CD4-positive, alpha-beta T cell treated with Interleukin-15 for 4 hours (primary cell): ENCODE measurements around the gene ADAMTS5.

Experiments
- DNase-seq: peaks from one replicate; pipeline ENCODE4 v3.0.0-alpha.2; 2020; ENCODE audit warnings: low spot score

ADAMTS5 gene

GRCh38 chr21:26967062-26967913 is at the start of gene ADAMTS5:
Gene ADAMTS5 (minus strand): TSS chr21:26967088. CDS start chr21:26966391, 697 bp downstream.
- DNase-seq, result no peak

- DNase-seq, result no peak
Observed at GRCh38 chr21:27001526-27001925, 34.6 kb upstream of the ADAMTS5 start.

DNA sequence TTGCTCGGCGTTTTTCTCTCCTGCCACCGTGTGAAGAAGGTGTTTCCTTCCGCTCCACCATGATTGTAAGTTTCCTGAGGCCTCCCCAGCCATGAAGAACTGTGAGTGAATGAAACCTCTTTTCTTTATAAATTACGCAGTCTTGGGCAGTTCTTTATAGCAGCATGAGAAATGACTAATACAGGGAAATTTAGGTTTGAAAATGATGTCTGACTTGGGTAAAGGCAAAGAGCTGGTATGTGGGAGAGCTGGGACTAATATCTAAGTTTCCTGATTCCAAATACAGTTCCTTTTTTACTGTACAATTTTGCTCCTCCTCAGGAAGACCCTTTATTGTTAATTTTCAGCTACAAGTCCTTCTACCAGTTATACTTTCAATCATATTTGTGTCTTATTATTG is 16.7 kb upstream of the ADAMTS5 start:
- DNase-seq, result no peak

- DNase-seq, result no peak
Observed at GRCh38 chr21:26982767-26983166, 15.9 kb upstream of the ADAMTS5 start.

GRCh38 chr21:26977746-26978145 is 10.9 kb upstream of the ADAMTS5 start:
- no peak for DNase-seq

DNA sequence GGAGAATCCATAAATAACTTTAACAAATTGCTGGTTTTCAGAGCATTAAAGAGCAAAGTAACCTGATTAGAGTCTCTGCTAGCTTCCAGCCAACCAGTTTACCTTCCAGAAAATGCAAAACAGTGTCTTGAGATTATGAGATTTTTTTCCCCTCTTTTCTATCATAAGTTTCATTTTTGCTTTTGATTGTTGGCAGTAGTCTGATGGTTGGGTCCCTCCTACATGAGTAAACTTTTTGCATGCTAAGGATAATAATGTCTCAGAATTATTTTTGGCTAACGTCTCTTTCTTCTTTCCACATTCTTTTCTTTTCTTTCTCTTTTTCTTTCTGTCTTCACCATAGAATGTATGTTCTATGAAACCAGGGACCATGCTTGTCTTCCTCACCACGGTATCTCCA is 6.3 kb upstream of the ADAMTS5 start:
- DNase-seq, result no peak

- no peak for DNase-seq
Observed at GRCh38 chr21:26972192-26972591, 5.3 kb upstream of the ADAMTS5 start.

DNA sequence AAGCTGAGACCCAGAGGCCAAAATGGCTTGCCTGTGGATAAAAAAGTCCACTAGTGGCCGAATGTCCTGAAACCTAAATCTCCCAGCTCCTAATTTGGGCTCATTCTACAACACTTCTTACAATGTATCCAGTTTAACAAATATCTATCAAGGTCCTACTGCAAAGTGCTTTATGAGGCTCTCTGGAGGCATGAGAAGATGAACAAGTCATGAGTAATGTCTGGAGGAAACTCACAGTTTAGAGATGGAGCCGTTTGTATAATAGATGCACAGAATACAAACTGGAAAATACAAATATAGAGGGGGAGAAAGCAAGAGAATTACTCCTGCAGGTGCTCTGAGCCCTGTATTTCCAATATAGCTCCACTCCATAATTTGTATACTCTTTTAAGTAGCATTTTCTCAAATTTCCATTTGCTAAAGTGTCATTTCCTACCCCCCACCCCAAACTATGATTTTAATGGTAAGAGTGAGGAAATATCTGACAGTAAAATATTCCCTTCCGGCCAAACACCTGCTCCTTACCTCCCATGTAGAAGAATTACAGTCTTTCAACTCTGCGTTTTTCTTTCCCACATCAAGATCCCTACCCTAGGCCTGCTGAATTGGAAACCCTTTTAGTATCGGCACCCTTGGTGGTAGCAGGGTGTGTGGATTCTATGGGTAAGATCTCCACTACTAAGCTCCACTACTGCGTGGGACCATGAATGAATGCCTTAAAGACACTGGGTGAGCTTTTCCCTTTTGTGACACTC is 3.3 kb upstream of the ADAMTS5 start:
- no peak for DNase-seq

GRCh38 chr21:26966649-26967061 is 233 bp downstream of the ADAMTS5 start:
- DNase-seq, result no peak

- DNase-seq, result no peak
Observed at GRCh38 chr21:26965907-26966581, 844 bp downstream of the ADAMTS5 start.

DNA sequence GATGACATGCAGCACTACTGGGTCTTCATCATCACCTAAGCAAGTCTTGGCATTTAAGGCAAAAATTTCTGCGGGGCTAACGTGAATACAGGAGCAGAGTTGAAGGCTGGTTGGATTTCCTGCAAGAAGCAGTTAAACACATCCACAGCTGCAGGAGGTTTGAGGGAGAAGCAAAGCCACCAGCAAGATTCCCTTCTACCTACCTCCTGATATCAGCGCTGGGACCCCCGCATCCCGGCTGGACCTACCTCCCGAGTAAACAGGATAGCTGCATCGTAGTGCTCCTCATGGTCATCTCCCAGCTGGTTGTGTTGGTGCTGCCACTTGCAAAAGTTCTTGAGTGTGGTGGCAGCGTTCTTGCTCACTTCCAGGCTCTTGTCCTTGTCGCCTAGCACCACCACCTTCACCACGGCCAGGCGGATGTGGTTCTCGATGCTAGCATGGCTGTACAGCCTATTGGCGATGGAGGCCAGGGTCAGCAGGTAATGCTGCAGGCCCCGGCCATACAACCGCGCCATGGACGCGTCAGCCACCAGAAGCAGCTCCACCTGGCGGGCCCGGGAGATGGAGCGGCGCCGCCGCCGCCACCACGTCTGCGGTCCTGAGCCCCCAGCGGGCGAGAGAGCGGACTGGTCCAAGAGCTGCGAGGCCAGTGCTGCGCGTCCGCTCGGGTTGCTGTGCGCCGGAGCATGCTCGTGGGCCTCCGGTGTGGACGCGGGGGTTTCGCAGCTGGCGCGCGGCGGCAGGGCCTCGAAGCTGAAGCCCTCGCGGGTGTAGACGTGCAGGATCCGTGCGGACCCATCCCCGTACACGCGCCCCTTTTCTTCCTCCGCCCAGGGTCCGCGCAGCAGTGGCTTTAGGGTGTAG is 1.6 kb downstream of the ADAMTS5 start:
- DNase-seq, result no peak

- no peak for DNase-seq
Observed at GRCh38 chr21:26964170-26964778, 2.6 kb downstream of the ADAMTS5 start.

DNA sequence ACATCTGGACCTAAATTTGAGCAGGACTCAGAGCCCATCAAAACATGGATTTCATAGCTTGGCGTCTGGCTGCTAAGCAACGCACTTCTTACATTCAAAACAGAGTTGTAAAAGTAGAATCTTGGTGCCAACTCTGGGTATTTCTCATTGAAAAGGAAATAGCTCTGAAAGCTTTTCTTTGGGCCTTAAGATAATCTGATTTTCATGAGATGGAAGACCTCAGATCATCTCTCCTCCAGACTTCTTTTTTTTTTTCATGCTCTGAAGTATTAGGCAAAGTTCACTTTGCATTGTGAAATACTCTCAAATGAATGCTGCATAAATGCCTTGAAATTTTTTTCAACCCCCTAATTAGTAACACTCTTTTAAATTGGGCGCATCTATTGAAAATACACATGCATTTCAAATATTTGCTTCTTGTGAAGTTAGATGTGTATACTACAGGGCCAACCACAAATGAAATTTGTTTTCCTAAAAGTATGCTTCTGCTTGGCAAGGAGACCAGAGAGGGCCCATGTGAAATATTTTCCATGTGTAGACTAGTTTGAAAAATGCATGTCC is 4.2 kb downstream of the ADAMTS5 start:
- no peak for DNase-seq

- no peak for DNase-seq
Observed at GRCh38 chr21:26961698-26962097, 5.2 kb downstream of the ADAMTS5 start.

DNA sequence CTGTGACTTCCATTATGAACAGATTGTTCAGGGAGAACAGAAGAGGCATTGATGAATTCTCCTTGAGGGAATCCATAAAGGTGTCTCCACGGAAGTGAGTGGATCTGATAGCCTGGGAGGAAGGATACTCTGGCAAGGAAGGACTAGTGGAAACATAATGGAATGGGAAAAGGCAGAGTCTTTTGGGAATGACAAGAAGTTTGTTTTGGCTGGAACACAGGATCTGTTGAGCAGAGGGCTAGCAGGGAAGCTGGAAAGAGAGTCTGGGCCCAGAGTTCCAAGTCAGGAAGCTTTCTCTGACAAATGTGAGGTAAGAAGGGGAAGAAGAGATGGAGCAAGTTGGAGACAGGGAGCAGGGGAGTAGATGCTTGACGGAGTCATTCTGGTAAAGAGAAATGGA is 8.1 kb downstream of the ADAMTS5 start:
- DNase-seq, result no peak

DNA sequence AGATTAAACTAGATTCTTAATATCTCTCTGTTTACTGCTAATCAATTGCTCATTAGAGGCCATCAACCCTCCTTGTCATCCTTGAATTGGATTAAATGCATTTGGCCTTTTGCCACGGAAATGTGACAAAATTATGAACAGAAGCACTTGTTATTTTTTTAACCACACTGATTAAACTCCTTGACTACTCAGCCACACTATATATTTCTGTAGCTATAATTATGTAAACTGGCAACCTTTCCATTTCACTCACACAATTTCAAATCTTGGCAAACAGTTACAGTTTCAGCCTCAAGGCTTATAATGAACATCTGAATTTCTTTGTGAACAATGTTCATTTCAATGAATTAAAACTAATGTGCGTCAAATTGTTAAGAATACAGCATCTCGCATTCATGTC is 10.1 kb downstream of the ADAMTS5 start:
- DNase-seq, result no peak

DNA sequence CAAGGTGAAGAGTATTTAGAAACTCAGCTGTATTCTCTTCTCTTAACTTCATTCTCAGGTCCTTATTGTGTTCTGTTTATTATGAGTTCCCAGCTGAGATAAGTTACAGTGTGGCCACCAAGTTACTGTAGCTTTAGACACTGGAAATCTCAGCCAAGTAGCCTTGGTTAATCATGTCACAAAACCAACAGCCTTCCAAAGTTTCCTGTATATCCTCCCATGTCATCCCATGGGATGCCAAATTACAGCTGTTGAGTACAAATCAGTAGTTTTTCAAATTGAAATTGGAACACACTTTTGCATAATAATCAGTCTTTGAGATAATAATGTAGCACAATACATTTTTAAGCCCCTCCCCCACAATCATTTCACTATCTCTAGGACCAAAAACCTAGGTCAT is 10.7 kb downstream of the ADAMTS5 start:
- no peak for DNase-seq

- no peak for DNase-seq
Observed at GRCh38 chr21:26954662-26955121, 12.2 kb downstream of the ADAMTS5 start.

- DNase-seq, result no peak
Observed at GRCh38 chr21:26952374-26953066, 14.4 kb downstream of the ADAMTS5 start.

DNA sequence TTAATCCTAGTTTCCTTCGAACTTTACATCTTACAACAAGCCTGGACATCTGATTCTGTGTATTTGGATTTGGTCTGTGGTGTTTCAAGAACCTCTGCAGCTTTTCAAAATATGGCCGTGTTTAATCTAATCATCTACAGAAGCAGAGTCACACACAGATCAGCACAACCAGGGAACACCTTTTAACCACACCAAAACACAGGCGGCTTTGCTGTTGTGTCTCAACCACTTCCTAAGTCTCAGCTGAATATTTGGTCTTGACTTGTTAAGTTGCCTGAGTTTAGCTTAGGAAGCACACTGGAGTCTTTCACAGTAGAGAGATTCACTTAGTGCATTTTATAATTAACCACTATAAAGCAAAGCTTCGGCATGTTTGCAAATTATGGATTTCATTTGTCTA is 17.1 kb downstream of the ADAMTS5 start:
- no peak for DNase-seq
